Keratinocyte (primary cell): Measurements from ENCODE around the gene TEX22.

Experiments used
- EZH2 ChIP-seq: IDR thresholded peaks from one replicate; pipeline ENCODE4 v1.6.1; 2012; ENCODE audit warnings: inconsistent platforms, mild to moderate bottlenecking, low read length, moderate library complexity
- TF ChIP-seq, protein P1 (sequence below), 3 experiments: IDR thresholded peaks in 1 of 3; conservative IDR thresholded peaks in 1 of 3; optimal IDR thresholded peaks in 1 of 3; 2 replicates in 2 of 3; 3 replicates in 1 of 3; pipeline versions ENCODE3 to v1.5.1; 2011; ENCODE audit warnings: low read length in 3 of 3, mild to moderate bottlenecking in 3 of 3, moderate library complexity in 2 of 3, control low read depth in 1 of 3, inconsistent platforms in 1 of 3; ENCODE audit not compliant: insufficient read depth in 2 of 3; ENCODE audit errors: extremely low read depth in 1 of 3

DNA sequence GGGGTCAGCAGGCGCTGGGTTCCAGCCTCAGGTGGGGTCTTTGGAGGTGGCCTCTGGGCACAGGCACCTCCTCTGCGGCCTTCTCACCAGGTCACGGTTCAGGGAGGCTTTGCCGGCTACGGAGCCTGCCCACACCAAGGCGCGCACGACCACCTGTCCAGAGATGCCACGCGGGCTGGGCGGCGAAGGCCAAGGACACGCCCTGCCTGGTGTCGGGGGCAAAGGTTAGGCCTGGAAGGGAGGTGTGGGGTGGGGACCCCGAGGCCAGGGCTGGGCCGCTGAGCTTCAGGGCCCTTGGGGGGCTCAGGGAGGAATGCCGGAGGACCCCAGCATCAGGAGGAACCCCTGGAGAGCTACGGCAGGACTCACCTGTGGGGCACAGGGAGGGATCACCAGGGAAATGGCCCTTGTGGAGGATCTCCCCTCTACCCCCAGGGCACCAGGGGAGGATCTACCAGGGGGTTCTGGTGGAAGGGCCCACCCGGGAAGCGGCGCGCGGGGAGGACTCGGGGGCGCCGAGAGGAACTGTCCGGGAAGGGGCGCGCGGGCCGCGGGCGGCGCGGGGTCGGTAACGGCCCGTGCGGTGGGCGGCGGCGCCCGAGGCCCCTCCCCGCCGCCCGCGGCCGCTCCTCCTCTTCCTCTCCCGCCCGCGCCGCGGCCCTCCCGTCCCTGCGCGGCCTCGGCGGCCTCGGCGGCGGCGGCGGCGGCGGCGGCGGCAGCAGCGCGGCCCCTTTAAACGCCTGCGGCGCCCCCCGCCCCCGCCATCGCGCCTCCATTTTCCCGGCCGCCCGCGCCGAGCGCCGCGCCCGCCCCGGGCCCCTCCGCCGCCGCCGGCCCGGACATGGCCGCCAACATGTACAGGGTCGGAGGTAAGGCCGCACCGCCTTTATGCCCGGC, 21.1 kb downstream of the TEX22 start, which contains the start of gene MTA1:
- TF ChIP-seq, protein P1, sequence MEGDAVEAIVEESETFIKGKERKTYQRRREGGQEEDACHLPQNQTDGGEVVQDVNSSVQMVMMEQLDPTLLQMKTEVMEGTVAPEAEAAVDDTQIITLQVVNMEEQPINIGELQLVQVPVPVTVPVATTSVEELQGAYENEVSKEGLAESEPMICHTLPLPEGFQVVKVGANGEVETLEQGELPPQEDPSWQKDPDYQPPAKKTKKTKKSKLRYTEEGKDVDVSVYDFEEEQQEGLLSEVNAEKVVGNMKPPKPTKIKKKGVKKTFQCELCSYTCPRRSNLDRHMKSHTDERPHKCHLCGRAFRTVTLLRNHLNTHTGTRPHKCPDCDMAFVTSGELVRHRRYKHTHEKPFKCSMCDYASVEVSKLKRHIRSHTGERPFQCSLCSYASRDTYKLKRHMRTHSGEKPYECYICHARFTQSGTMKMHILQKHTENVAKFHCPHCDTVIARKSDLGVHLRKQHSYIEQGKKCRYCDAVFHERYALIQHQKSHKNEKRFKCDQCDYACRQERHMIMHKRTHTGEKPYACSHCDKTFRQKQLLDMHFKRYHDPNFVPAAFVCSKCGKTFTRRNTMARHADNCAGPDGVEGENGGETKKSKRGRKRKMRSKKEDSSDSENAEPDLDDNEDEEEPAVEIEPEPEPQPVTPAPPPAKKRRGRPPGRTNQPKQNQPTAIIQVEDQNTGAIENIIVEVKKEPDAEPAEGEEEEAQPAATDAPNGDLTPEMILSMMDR (optimal IDR thresholded peaks at IDR 0.05 in 1 of 3, IDR thresholded peaks at IDR 0.05 in 1 of 3, conservative IDR thresholded peaks at IDR 0.05 in 1 of 3; ENCODE audit: extremely low read depth in 1 of 3, insufficient read depth in 2 of 3, low read length in 3 of 3): no peak
- TF ChIP-seq EZH2: no peak
